K562 (cell line): ENCODE results near the gene IFT81. TPM values are rescaled to one million over a fixed set of nuclear protein-coding genes. Genes with fewer than 3 reads are reported as not detected.

Experiments used
- BCLAF1 ChIP-seq, 2 experiments: fragments of 450-650 bp in 1 of 2; IDR thresholded peaks; 2 replicates each; pipeline ENCODE4 v1.6.1; 2011 to 2017; ENCODE audit warnings: low read depth in 2 of 2, antibody characterized with exemption in 1 of 2, borderline replicate concordance in 1 of 2, low read length in 1 of 2, mild to moderate bottlenecking in 1 of 2, mixed read lengths in 1 of 2; ENCODE audit not compliant: control insufficient read depth in 1 of 2
- CREB1 ChIP-seq, 2 experiments: sonication (generic) in 1 of 2; formaldehyde crosslinking in 1 of 2; IDR thresholded peaks; 2 replicates each; pipeline versions ENCODE4 v1.6.1 to v1.8.0; 2012 to 2022; ENCODE audit warnings: inconsistent platforms in 1 of 2, mild to moderate bottlenecking in 1 of 2, missing genetic modification reagents in 1 of 2, moderate library complexity in 1 of 2
- E2F8 ChIP-seq: fragments of 450-650 bp; IDR thresholded peaks from 2 replicates; pipeline ENCODE4 v1.7.1; 2018; ENCODE audit warnings: mild to moderate bottlenecking, low read depth; ENCODE audit not compliant: partially characterized antibody
- HDAC1 ChIP-seq, 2 experiments: fragments of 450-650 bp; IDR thresholded peaks; 2 replicates each; pipeline ENCODE4 v1.6.1; 2016 to 2017; ENCODE audit warnings: inconsistent platforms in 1 of 2, mild to moderate bottlenecking in 1 of 2, moderate library complexity in 1 of 2
- HES1 ChIP-seq: fragments of 450-650 bp; IDR thresholded peaks from 2 replicates; pipeline ENCODE4 v1.6.1; 2016; ENCODE audit warnings: low read depth, mild to moderate bottlenecking, moderate library complexity
- MBD2 ChIP-seq: sonication (generic); IDR thresholded peaks from 2 replicates; pipeline ENCODE4 v1.6.1; 2016; ENCODE audit warnings: low read depth, borderline replicate concordance
- RREB1 ChIP-seq: fragments of 250-450 bp; sonication (Bioruptor Pico); IDR thresholded peaks from 2 replicates; pipeline ENCODE4 v1.4.0; 2020
- SUPT5H ChIP-seq: fragments of 450-650 bp; IDR thresholded peaks from 2 replicates; pipeline ENCODE4 v1.6.1; 2016
- VEZF1 ChIP-seq: fragments of 200-800 bp; sonication (Bioruptor generic); IDR thresholded peaks from 2 replicates; pipeline ENCODE4 v1.6.1; 2017; ENCODE audit warnings: missing genetic modification characterization, missing compliant biosample characterization
- ZBTB7A ChIP-seq: IDR thresholded peaks from 2 replicates; pipeline ENCODE4 v1.6.1; 2011; ENCODE audit warnings: low read depth, mild to moderate bottlenecking, low read length, moderate library complexity, borderline replicate concordance; ENCODE audit not compliant: control insufficient read depth
- ZNF143 ChIP-seq: sonication (generic); formaldehyde crosslinking; IDR thresholded peaks from 2 replicates; pipeline ENCODE4 v1.9.0; 2022; ENCODE audit warnings: mild to moderate bottlenecking, missing genetic modification reagents
- polyA plus RNA-seq, 8 experiments: library from polyadenylated mRNA; depleted of rRNA in 4 of 8; stranded (reverse) in 5 of 8; unstranded in 3 of 8; fragments of >200 nt; fragmentation: Nextera tagmentation in 2 of 8; fragmentation: Illumina TruSeq in 1 of 8; extraction: Ambion mirVana in 2 of 8; extraction: Trizol in 1 of 8; gene quantifications; 2 replicates each; pipeline versions ENCODE4 v1.2.1 to v1.2.3, GENCODE V29; 2011 to 2014; ENCODE audit warnings: inconsistent platforms in 1 of 8, missing spikeins in 1 of 8
- total RNA-seq, 7 experiments: library from RNA; depleted of rRNA in 6 of 7; stranded (reverse); fragments of >200 nt in 6 of 7; fragmentation: Illumina TruSeq in 2 of 7; extraction: Trizol in 2 of 7; gene quantifications; 2 replicates each; pipeline versions ENCODE4 v1.2.1 to v1.2.3, GENCODE V29; 2011 to 2021; ENCODE audit warnings: low replicate concordance in 1 of 7

The IFT81 gene
- total and polyA plus RNA-seq, 9 of the 15 experiments (the other 6 are each of a cell fraction or from before 2014, with no cell fraction given), result 2.8 to 11.9 (median 7.9) TPM

GRCh38 chr12:110124269-110124995 lies at the start of gene IFT81 (continued):
- TF ChIP-seq BCLAF1 (IDR thresholded peaks at IDR 0.05; ENCODE audit: borderline replicate concordance in 1 of 2, control insufficient read depth in 1 of 2, low read depth in 2 of 2, low read length in 1 of 2) (no peak), MBD2 (peak; percentile 42; the same call in 1 of the 2 replicates), VEZF1 (CRISPR knock-in tag) (peak; percentile 78), HES1 (no peak), ZNF143 (CRISPR knock-in tag) (no peak), RREB1 (CRISPR knock-in tag) (peak; percentile 44; the same call in 1 of the 2 replicates), CREB1 (IDR thresholded peaks at IDR 0.05) (peak; percentile 63), CREB1 (CRISPR knock-in tag; IDR thresholded peaks at IDR 0.05) (peak; percentile 84), HDAC1 (IDR thresholded peaks at IDR 0.05) (peak in 1 of 2 experiments; percentile 35; a peak in 2 of 4 replicates), E2F8 (peak; percentile 57), ZBTB7A (peak; percentile 61; the same call in 1 of the 2 replicates), SUPT5H (peak; percentile 59; the same call in 1 of the 2 replicates)
